Lower lobe of right lung (tissue), 2 donors: Measurements from ENCODE around the gene SS18L1. TPM values are rescaled to one million over a fixed set of nuclear protein-coding genes. Genes with fewer than 3 reads are reported as not detected.

Experiments used
- ATAC-seq, 2 donors: fragments of 200-7000 bp; cut with Tn5 transposase; one replicate each; pipeline ENCODE4 v1.9.1; 2020 to 2022; ENCODE audit warnings: mild to moderate bottlenecking in 2 of 2, moderate library complexity in 2 of 2
- DNase-seq: peaks from one replicate; pipeline ENCODE4 v3.0.0-alpha.2; 2020
- H3K27ac ChIP-seq: fragments of 200-600 bp; one replicate; pipeline ENCODE4 v1.8.0; 2022
- H3K27me3 ChIP-seq: fragments of 200-600 bp; one replicate; pipeline ENCODE4 v1.8.0; 2022; ENCODE audit warnings: low read depth
- H3K36me3 ChIP-seq: fragments of 200-600 bp; one replicate; pipeline ENCODE4 v1.8.0; 2022; ENCODE audit warnings: mild to moderate bottlenecking
- H3K4me1 ChIP-seq: fragments of 200-600 bp; one replicate; pipeline ENCODE4 v1.8.0; 2022
- H3K4me3 ChIP-seq: fragments of 200-600 bp; one replicate; pipeline ENCODE4 v1.8.0; 2022; ENCODE audit warnings: mild to moderate bottlenecking
- H3K9me3 ChIP-seq: fragments of 200-600 bp; one replicate; pipeline ENCODE4 v1.8.0; 2022
- intact Hi-C: fragments of 100-400 bp; cut with DNase I; formaldehyde crosslinking; loops from one replicate; pipeline ENCODE4 v1.11.0; 2022
- total RNA-seq: library from RNA; stranded (reverse); fragmentation: NEBNext Ultra II Directional; extraction: Animal tissue kit (Norgen Biotek cat#: 25700); gene quantifications from one replicate; pipeline ENCODE4 v1.2.1, GENCODE V29; 2021
- TF ChIP-seq, protein P1 (sequence below): fragments of 200-600 bp; IDR thresholded peaks from one replicate; pipeline ENCODE4 v1.8.0; 2022; ENCODE audit warnings: antibody characterized with exemption, mild to moderate bottlenecking
- donor health status: DM: no; HTN: yes; CAD: no; lungs with severe emphysema.

SS18L1 gene
- total RNA-seq, 1 donor from 2014 or later, result 17.8 TPM

DNA sequence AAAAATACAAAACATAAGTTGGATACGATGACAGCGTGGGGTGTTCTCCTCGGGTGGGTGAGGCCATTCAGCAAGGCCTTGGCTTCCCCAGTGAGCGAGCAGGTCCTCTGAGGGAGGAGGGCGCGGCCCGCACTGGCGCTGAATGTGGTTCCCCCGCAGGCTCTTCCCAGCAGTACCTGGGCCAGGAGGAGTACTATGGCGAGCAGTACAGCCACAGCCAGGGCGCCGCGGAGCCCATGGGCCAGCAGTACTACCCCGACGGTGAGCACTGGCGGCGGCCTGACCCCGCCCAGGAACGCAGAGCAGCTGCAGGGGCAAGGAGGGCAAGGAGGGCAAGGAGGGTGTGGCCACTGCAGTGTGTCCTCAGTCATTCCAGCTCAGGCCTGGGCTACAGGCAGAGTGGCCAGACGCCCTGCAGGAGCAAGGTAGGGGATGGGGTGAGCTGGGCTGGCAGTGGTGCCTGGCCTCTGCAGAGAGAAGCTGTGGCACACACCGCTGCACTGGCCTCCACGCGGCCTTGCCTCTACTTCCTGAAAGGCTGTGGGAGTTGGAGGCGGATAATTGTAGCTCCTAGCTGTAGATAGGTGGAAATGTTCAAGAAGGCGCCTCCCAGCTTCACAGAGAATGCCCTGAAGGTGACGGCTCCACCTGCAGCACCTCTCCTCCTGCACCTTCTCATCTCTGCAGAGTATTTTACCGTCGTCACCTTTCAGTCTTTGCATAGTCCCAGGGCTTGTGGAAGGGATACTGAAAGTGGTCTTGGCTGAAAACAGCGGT, 20.6 kb downstream of the SS18L1 start:
- intact Hi-C loops, result no loop called here

DNA sequence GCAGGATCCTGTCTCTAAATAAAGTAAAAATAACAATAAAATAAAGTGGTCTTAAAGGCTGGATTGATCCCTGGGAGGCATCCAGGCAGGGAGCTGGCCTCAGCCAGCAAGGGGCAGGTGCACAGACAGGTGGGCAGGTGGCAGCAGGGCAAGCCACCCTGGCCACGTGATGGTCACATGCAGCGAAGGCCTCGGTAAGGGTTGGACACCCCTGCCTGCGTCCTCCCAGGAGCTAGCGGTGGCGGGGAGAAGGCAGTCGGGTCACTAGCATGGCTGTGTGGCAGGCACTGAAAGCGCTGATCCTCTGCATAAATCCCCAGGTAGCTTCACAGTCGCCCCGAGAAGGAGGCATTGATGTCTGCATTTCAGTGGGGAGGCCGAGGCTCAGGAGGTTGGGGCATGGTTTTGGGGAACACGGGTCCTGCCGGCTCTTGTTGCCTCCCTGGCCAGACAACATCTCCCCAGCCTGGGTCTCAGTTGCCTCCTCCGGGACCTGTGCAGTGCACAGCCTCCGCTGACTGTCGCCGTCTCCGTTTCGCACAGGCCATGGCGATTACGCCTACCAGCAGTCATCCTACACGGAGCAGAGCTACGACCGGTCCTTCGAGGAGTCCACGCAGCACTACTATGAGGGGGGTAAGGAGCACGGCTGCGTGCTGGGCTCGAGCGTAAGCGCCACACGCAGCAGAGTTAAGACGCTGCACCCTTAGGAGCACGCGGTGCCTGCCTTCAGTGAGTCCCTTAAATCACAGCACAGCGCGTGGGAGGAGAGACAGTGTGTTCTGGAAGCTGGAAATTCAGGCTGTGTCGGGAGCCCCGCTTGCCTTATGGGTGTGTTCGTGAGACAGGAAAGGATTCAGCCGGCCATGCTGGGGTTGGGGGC, 21.6 kb downstream of the SS18L1 start:
- no peak overlapping the region for H3K4me3 ChIP-seq
- no peaks in the 10 kb centered on the region for H3K9me3 ChIP-seq
- intact Hi-C loops, result no loop called here
- H3K27ac ChIP-seq, result no peak overlapping the region
- peaks cover 92% of the 10 kb centered on the region for H3K36me3 ChIP-seq
- no peaks in the 10 kb centered on the region for H3K27me3 ChIP-seq
- no peaks in the 10 kb centered on the region for H3K4me1 ChIP-seq
- DNase-seq, result no peak
- TF ChIP-seq, protein P1, sequence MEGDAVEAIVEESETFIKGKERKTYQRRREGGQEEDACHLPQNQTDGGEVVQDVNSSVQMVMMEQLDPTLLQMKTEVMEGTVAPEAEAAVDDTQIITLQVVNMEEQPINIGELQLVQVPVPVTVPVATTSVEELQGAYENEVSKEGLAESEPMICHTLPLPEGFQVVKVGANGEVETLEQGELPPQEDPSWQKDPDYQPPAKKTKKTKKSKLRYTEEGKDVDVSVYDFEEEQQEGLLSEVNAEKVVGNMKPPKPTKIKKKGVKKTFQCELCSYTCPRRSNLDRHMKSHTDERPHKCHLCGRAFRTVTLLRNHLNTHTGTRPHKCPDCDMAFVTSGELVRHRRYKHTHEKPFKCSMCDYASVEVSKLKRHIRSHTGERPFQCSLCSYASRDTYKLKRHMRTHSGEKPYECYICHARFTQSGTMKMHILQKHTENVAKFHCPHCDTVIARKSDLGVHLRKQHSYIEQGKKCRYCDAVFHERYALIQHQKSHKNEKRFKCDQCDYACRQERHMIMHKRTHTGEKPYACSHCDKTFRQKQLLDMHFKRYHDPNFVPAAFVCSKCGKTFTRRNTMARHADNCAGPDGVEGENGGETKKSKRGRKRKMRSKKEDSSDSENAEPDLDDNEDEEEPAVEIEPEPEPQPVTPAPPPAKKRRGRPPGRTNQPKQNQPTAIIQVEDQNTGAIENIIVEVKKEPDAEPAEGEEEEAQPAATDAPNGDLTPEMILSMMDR, result no peak
- ATAC-seq, result no peak

More for the DNA sequence above, 20.6 kb downstream of the SS18L1 start:
- H3K4me3 ChIP-seq, result no peak overlapping the region
- H3K27me3 ChIP-seq, result no peaks in the 10 kb centered on the region
- TF ChIP-seq, protein P1, result no peak
- DNase-seq, result no peak
- no peaks in the 10 kb centered on the region for H3K9me3 ChIP-seq
- no peak for ATAC-seq
- H3K4me1 ChIP-seq, result no peaks in the 10 kb centered on the region
- H3K36me3 ChIP-seq, result peaks cover 93% of the 10 kb centered on the region
- H3K27ac ChIP-seq, result no peak overlapping the region

DNA sequence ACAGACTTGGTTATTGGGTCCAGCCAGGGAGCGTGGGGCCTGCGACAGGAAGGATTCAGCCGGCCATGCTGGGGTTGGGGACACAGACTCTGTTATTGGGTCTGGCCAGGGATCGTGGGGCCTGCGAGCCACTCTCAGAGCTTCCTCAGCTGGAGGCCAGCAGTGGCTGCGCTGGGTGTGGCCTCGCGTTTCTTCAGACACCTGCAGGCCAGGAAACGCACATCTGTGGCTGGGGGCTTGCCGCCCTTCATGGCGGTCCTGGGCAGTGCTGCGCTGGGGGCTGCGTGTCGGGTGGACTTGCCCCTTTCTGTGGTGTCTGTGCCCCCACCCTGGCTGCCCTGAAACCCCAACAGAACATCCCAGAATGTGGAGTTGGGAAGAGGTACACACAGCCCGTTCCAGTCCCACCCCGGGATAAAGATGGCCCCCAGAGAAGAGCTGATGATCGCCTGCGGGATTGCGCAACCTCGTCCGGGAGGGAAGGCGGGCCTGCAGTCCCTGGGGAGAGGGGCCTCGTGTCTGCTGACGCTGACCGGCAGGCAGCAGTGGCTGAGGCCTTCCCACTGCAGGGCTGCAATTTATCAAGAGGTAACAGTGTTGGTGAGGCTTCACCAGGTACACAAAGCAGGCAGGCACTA, 22.3 kb downstream of the SS18L1 start:
- Histone ChIP-seq H3K27me3 (no peaks in the 10 kb centered on the region), H3K9me3 (no peaks in the 10 kb centered on the region), H3K36me3 (peaks cover 85% of the 10 kb centered on the region), H3K27ac (no peak overlapping the region), H3K4me1 (no peaks in the 10 kb centered on the region), H3K4me3 (no peak overlapping the region)
- intact Hi-C loops, result no loop called here
- TF ChIP-seq, protein P1, result no peak
- ATAC-seq, result no peak
- DNase-seq, result no peak

DNA sequence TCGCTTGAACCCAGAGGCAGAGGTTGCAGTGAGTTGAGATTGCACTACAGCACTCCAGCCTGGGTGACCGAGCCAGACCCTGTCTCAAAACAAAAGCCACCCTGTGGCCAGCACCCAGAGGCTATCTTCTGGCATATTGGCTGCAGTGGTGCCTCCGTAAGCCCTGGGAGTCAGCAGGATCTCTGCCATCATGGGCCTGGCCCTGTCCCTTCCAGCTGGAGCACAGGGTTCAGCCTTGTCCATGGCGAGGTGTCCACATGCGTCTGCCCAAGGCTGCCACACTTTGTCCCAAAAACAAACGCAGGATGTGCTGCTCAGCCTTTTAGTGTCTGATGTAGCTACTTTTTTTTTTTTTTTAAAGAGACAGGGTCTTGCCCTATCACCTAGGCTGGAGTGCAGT, 23.9 kb downstream of the SS18L1 start:
- Histone ChIP-seq H3K9me3 (no peaks in the 10 kb centered on the region), H3K27ac (no peak overlapping the region), H3K4me1 (no peaks in the 10 kb centered on the region), H3K36me3 (peaks cover 69% of the 10 kb centered on the region), H3K4me3 (no peak overlapping the region), H3K27me3 (no peaks in the 10 kb centered on the region)
- intact Hi-C loops, result no loop called here
- DNase-seq (no peak), ATAC-seq (no peak)
- TF ChIP-seq, protein P1, result no peak

DNA sequence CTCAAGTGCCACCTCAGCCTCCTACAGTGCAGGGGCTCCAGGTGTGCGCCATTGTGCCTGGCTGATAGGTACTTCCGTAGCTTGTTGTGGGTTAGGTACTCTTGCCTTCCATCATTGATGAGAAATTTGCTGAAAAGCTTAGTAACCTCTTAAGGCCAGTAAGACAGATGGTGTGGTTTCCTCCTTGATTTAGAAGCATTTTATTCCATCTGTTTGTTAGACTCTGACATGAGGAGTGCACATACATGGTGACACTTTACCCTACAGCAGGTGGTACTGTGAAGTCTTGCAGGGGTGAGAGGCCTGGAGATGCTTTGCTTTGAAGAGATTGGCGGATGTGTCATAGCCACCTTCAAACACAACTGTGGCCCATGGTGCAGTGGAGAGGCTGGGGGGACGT, 24.5 kb downstream of the SS18L1 start:
- Histone ChIP-seq H3K36me3 (peaks cover 67% of the 10 kb centered on the region), H3K27ac (no peak overlapping the region), H3K9me3 (no peaks in the 10 kb centered on the region), H3K27me3 (no peaks in the 10 kb centered on the region), H3K4me3 (no peak overlapping the region), H3K4me1 (no peaks in the 10 kb centered on the region)
- DNase-seq, result no peak
- TF ChIP-seq, protein P1, result no peak
- intact Hi-C loops, result no loop called here
- ATAC-seq, result no peak
